ENCODE measurements around the gene TCF4.

TCF4 gene

DNA sequence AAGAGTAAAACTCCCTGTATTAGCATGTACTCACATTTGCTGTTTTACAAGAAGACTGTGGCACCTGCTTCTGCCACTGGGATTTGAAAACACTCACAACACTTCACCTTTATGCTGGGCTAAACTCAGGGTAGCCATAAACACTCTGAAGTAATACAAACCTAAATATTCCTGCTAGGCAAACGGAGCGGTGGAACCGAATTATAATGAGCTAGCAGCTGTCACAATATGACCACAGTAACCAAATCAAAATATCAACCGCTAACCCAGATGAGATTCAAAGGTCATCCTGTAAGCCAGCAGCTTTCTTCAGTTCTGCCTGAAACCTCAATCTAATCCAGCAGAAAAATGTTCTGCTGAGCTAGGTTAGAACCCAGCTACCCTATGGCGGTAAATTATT is 132.1 kb downstream of the TCF4 start:
- TF ChIP-seq, protein P1, sequence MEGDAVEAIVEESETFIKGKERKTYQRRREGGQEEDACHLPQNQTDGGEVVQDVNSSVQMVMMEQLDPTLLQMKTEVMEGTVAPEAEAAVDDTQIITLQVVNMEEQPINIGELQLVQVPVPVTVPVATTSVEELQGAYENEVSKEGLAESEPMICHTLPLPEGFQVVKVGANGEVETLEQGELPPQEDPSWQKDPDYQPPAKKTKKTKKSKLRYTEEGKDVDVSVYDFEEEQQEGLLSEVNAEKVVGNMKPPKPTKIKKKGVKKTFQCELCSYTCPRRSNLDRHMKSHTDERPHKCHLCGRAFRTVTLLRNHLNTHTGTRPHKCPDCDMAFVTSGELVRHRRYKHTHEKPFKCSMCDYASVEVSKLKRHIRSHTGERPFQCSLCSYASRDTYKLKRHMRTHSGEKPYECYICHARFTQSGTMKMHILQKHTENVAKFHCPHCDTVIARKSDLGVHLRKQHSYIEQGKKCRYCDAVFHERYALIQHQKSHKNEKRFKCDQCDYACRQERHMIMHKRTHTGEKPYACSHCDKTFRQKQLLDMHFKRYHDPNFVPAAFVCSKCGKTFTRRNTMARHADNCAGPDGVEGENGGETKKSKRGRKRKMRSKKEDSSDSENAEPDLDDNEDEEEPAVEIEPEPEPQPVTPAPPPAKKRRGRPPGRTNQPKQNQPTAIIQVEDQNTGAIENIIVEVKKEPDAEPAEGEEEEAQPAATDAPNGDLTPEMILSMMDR (conservative IDR thresholded peaks at IDR 0.05; ENCODE audit: low read length) = no peak
- no peak overlapping the region for H3K4me3 ChIP-seq (ENCODE audit: low read length)
- no peak for DNase-seq (ENCODE audit: low read depth)

DNA sequence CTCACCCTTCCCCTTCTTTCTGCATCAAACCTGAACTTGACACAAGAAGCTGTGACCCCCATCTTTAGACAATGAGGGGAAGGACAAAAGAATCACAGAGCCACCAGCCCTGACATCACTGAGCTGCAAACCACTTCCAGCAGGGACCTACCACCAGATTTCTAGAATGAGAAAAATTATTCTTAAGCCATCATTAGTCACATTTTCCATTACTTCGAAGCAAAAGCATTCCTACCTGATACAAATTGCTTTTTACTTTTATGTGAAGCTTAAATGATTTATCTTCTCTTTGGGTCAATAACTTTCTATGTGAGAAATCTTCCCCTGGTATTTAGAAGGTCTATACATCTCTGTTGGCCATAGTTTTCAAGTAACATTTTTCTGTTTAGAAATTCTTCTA is 134.8 kb downstream of the TCF4 start:
- no peak overlapping the region for H3K4me3 ChIP-seq (ENCODE audit: low read length)
- TF ChIP-seq, protein P1 (conservative IDR thresholded peaks at IDR 0.05; ENCODE audit: low read length) = no peak
- no peak for DNase-seq (ENCODE audit: low read depth)

DNA sequence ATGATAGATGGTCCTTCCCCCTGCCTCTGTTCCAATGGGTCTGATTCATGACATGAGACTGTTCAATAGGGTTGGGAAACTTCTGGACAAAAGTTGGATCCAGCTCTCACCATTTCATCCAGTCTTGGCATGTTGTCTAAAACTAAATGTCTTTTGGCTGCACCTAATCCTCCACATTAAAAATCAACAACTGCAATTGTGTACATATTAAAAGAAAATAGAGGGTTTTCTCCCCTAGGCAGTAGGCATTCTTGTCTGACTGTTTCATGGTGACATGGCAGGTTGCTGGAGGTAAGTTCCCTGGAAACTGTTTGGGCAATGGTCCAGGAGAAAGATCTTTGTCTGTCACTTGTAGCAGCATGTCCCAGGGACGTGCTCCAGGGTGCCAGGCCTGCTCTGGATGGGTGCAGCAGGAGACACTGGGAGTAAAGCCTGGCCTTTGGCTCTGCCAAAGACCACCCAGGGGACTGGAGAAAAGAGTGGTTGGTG is 135.8 kb downstream of the TCF4 start:
- peak; percentile 72 for DNase-seq (ENCODE audit: low read depth)
- TF ChIP-seq, protein P1 (conservative IDR thresholded peaks at IDR 0.05; ENCODE audit: low read length) = no peak
- H3K4me3 ChIP-seq (ENCODE audit: low read length) = no peak overlapping the region

DNA sequence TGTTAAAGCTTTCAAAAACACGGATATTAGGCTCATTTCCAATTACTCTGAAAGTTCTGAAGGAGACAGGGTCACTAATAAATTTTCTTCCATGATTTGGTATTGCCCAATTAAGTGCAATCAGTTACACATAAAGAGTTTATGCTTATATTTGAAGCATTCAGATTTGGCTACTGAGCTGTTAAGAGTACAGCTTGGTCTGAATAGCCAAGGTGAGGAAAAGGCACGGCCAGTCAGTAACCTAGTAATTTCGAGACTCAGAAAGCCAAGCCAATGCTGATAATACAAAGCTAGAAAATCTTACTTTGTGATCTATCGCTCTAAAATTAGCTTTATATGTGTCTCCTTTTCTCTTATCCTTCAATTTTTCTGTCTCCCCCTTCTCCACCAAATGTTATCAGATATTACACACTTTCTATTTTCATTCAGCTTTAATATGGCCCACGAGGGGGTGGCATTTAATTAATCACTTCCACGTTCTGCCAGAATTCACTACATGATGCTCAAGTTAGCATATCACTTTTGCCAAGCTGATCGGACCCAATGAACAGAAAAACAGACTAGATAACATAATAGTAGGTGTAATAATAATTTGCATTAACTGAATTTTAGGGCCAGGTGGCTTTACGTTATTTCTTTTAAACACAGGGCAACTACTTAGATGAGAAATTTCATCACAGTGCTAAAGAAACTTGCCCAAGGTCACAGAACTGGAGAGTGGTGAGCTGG is 138.4 kb downstream of the TCF4 start:
- TF ChIP-seq, protein P1 (conservative IDR thresholded peaks at IDR 0.05; ENCODE audit: low read length) = no peak
- H3K4me3 ChIP-seq (ENCODE audit: low read length) = no peak overlapping the region
- DNase-seq (ENCODE audit: low read depth) = no peak

DNA sequence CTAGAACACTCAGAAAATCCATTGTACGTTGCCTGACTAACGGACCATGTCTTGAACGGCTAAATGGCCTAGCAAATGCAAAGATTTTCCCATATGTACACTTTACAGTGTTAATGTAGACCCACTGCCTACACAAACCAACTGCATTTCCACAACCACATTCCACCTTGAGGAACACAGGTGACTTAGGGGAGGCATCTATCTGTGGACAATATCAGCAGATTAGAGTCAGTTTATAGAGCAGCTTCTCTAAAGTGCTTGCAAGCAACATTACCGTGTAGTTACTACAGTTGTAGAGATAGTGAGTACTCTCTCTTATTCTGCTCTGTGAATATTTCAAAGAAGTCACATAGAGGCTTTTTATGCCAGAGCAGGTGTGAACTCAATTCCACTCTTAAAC is 139.6 kb downstream of the TCF4 start:
- TF ChIP-seq, protein P1 (conservative IDR thresholded peaks at IDR 0.05; ENCODE audit: low read length) = no peak
- H3K4me3 ChIP-seq (ENCODE audit: low read length) = no peak overlapping the region
- DNase-seq (ENCODE audit: low read depth) = no peak

DNA sequence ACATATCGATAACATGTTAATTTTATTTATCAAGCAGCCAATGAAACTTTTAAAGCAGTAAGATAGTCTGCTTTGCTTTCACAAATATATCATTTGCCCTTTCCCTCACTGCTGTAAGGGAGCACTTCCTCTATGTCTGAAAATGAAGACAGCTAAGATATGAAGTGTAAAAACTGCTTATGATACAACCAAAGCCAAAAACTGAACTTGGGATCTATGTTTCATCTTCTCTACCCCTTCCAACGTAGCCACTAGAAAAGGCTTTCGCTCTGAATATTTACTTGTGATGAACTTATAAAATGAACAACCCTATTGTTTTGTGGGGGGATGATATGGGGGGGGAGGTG is 140.3 kb downstream of the TCF4 start:
- no peak overlapping the region for H3K4me3 ChIP-seq (ENCODE audit: low read length)
- no peak for DNase-seq (ENCODE audit: low read depth)
- TF ChIP-seq, protein P1 (conservative IDR thresholded peaks at IDR 0.05; ENCODE audit: low read length) = no peak

DNA sequence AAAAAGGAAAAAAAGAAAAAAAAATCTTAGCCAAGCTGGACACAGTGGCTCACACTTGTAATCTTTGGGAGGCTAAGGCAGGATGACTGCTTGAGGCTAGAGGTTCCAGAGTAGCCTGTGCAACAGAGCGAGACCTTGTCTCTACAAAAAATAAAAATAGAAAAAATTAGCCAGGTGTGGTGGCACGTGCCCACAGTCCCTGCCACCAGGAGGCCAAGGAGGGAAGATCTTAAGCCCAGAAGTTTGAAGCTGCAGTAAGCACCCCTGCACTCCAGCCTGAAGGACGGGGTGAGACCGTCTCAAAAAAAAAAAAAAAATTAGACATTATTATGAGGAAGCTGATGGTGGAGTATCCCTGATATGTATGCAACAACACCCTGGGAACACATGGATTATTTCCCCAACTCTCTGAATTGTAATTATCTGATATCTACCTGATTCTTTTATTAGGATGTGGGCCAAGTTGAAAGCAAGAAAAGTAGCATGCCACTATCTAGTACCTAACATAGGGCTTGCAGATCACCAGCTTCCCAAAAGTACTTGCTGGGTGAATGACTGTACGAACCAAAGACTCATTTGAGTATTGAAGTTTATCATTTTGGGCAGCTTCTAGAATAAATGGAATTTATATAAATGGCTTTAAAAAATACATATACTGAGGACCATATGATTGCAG is 140.9 kb downstream of the TCF4 start:
- no peak for DNase-seq (ENCODE audit: low read depth)
- no peak overlapping the region for H3K4me3 ChIP-seq (ENCODE audit: low read length)
- TF ChIP-seq, protein P1 (conservative IDR thresholded peaks at IDR 0.05; ENCODE audit: low read length) = no peak

Data from AG10803 (cell line).